H1 (cell line): ENCODE data around the gene CKB. TPM values are rescaled to one million over a fixed set of nuclear protein-coding genes. Genes with fewer than 3 reads are reported as not detected.
A peak's percentile ranks its signal among the peaks of the same experiment; 100 is the strongest.

Experiments
- CTCF ChIA-PET: fragments of 300-600 bp; sonication (Branson Sonifier 250); formaldehyde crosslinking; loops from one replicate; lab custom pipeline; 2021; ENCODE audit not compliant: partially characterized antibody; lab: Charles Lee
- POLR2A ChIA-PET: fragments of 300-600 bp; sonication (Branson Sonifier 250); formaldehyde crosslinking; loops from one replicate; lab custom pipeline; 2021; ENCODE audit warnings: inconsistent platforms; ENCODE audit not compliant: partially characterized antibody; lab: Charles Lee
- DNase-seq, 2 experiments: peaks; one replicate each; pipeline versions ENCODE4 v3.0.0 to v3.0.0-alpha.2; 2010 to 2022; ENCODE audit warnings: low spot score in 2 of 2, low read depth in 1 of 2, mixed read lengths in 1 of 2
- FAIRE-seq: peaks from 2 replicates; lab custom pipeline; 2011; peaks lifted over from hg19 to GRCh38; lab: Jason Lieb, UNC
- H2AFZ ChIP-seq: 2 replicates; pipeline ENCODE4 v1.8.1; 2012; ENCODE audit warnings: low read length, inconsistent platforms
- H2AK5ac ChIP-seq: 2 replicates; pipeline ENCODE4 v1.6.1; 2013; ENCODE audit warnings: low read depth, low read length
- H2BK120ac ChIP-seq: replicated peaks from 2 replicates; pipeline ENCODE3; 2013; ENCODE audit warnings: low read depth, low read length, inconsistent platforms
- H2BK12ac ChIP-seq: 2 replicates; pipeline ENCODE4 v1.6.1; 2013; ENCODE audit warnings: low read depth, low read length
- H2BK15ac ChIP-seq: 2 replicates; pipeline ENCODE4 v1.6.1; 2013; ENCODE audit warnings: low read length
- H2BK20ac ChIP-seq: 2 replicates; pipeline ENCODE4 v1.6.1; 2013; ENCODE audit warnings: low read length
- H2BK5ac ChIP-seq: 2 replicates; pipeline ENCODE4 v1.6.1; 2013; ENCODE audit warnings: low read depth, low read length
- H3K14ac ChIP-seq: 2 replicates; pipeline ENCODE4 v1.6.1; 2013; ENCODE audit warnings: inconsistent platforms; ENCODE audit not compliant: insufficient read length
- H3K18ac ChIP-seq: 2 replicates; pipeline ENCODE4 v1.6.1; 2013; ENCODE audit warnings: low read length; ENCODE audit errors: extremely low read depth
- H3K23ac ChIP-seq: 2 replicates; pipeline ENCODE4 v1.6.1; 2013; ENCODE audit warnings: inconsistent platforms; ENCODE audit not compliant: insufficient read length
- H3K23me2 ChIP-seq: 2 replicates; pipeline ENCODE4 v1.6.1; 2013; ENCODE audit warnings: low read depth, low read length
- H3K27ac ChIP-seq: 2 replicates; pipeline ENCODE4 v1.6.1; 2011; ENCODE audit warnings: low read depth, low read length, inconsistent platforms
- H3K27me3 ChIP-seq, 4 experiments: replicated peaks in 1 of 4; 1 replicate in 1 of 4; 2 replicates in 3 of 4; pipeline versions ENCODE4 v1.6.1 to v1.8.1; 2011 to 2013; ENCODE audit warnings: low read length in 3 of 4, mild to moderate bottlenecking in 3 of 4, inconsistent platforms in 2 of 4, mixed read lengths in 2 of 4, moderate library complexity in 1 of 4; ENCODE audit not compliant: control insufficient read depth in 3 of 4, insufficient read depth in 3 of 4; ENCODE audit errors: extremely low read depth in 1 of 4
- H3K36me3 ChIP-seq, 4 experiments: 2 replicates each; pipeline versions ENCODE4 v1.6.1 to v1.8.1; 2011 to 2013; ENCODE audit warnings: mild to moderate bottlenecking in 4 of 4, low read length in 3 of 4, moderate library complexity in 2 of 4, control low read depth in 1 of 4, inconsistent platforms in 1 of 4; ENCODE audit not compliant: insufficient read depth in 4 of 4, control insufficient read depth in 2 of 4
- H3K4ac ChIP-seq: replicated peaks from 2 replicates; pipeline ENCODE3; 2013; ENCODE audit warnings: low read length, low read depth, mixed read lengths, inconsistent platforms; ENCODE audit not compliant: insufficient read length
- H3K4me1 ChIP-seq, 4 experiments: replicated peaks in 1 of 4; 1 replicate in 1 of 4; 2 replicates in 3 of 4; pipeline versions ENCODE4 v1.6.1 to v1.8.1; 2011 to 2013; ENCODE audit warnings: low read length in 3 of 4, inconsistent platforms in 2 of 4, mixed read lengths in 1 of 4; ENCODE audit not compliant: insufficient read depth in 4 of 4, control insufficient read depth in 3 of 4
- H3K4me2 ChIP-seq, 2 experiments: 2 replicates each; pipeline versions ENCODE4 v1.6.1 to v1.8.1; 2011 to 2013; ENCODE audit warnings: low read depth in 2 of 2, low read length in 2 of 2, control low read depth in 1 of 2, inconsistent platforms in 1 of 2, mild to moderate bottlenecking in 1 of 2; ENCODE audit not compliant: insufficient read depth in 1 of 2
- H3K4me3 ChIP-seq, 4 experiments: fragments of 200-600, 300-600 bp in 1 of 4; sonication (generic), shearing (Covaris generic), sonication (Bioruptor Twin) in 1 of 4; 2 replicates each; pipeline versions ENCODE4 v1.5.1 to v1.8.1; 2011 to 2016; ENCODE audit warnings: low read length in 4 of 4, low read depth in 3 of 4, control low read depth in 2 of 4, inconsistent platforms in 2 of 4, mild to moderate bottlenecking in 2 of 4, mixed read lengths in 1 of 4, moderate library complexity in 1 of 4; ENCODE audit not compliant: insufficient read depth in 2 of 4; ENCODE audit errors: extremely low read depth in 1 of 4
- H3K56ac ChIP-seq: replicated peaks from 2 replicates; pipeline ENCODE3; 2013; ENCODE audit warnings: low read depth, mild to moderate bottlenecking, mixed read lengths, low read length, inconsistent platforms; ENCODE audit not compliant: insufficient read length
- H3K79me1 ChIP-seq: 2 replicates; pipeline ENCODE4 v1.6.1; 2013; ENCODE audit warnings: low read depth, low read length, control low read depth
- H3K79me2 ChIP-seq, 2 experiments: 2 replicates each; pipeline versions ENCODE4 v1.6.1 to v1.8.1; 2012 to 2013; ENCODE audit warnings: low read length in 2 of 2, mild to moderate bottlenecking in 2 of 2, inconsistent platforms in 1 of 2; ENCODE audit not compliant: insufficient read depth in 2 of 2, control insufficient read depth in 1 of 2
- H3K9ac ChIP-seq, 4 experiments: replicated peaks in 1 of 4; 1 replicate in 1 of 4; 2 replicates in 3 of 4; pipeline versions ENCODE4 v1.6.1 to v1.8.1; 2011 to 2013; ENCODE audit warnings: low read depth in 3 of 4, low read length in 3 of 4, control low read depth in 2 of 4, mild to moderate bottlenecking in 2 of 4, moderate library complexity in 2 of 4, inconsistent platforms in 1 of 4; ENCODE audit errors: extremely low read depth in 1 of 4
- H3K9me3 ChIP-seq, 2 experiments: 2 replicates each; pipeline versions ENCODE4 v1.6.1 to v1.8.1; 2012 to 2013; ENCODE audit warnings: mild to moderate bottlenecking in 2 of 2, moderate library complexity in 2 of 2, control low read depth in 1 of 2, inconsistent platforms in 1 of 2, low read depth in 1 of 2, low read length in 1 of 2, mixed read lengths in 1 of 2; ENCODE audit not compliant: insufficient read depth in 2 of 2
- H4K20me1 ChIP-seq, 2 experiments: replicated peaks in 1 of 2; 2 replicates each; pipeline versions ENCODE3 to v1.8.1; 2011 to 2013; ENCODE audit warnings: inconsistent platforms in 2 of 2, low read length in 2 of 2, mild to moderate bottlenecking in 1 of 2; ENCODE audit not compliant: insufficient read depth in 2 of 2, control insufficient read depth in 1 of 2
- H4K5ac ChIP-seq: 2 replicates; pipeline ENCODE4 v1.6.1; 2013; ENCODE audit warnings: low read length, low read depth, mixed read lengths, inconsistent platforms; ENCODE audit not compliant: insufficient read length
- H4K8ac ChIP-seq: 2 replicates; pipeline ENCODE4 v1.8.0; 2013; ENCODE audit warnings: mild to moderate bottlenecking, moderate library complexity, low read length, inconsistent platforms; ENCODE audit not compliant: insufficient read depth; ENCODE audit errors: extremely low read depth
- H4K91ac ChIP-seq: replicated peaks from 2 replicates; pipeline ENCODE3; 2013; ENCODE audit warnings: low read length, mixed read lengths, inconsistent platforms; ENCODE audit not compliant: insufficient read length
- CBX5 ChIP-seq: fragments of 300-800, 300-1000 bp; sonication (generic); IDR thresholded peaks from 2 replicates; pipeline ENCODE4 v1.7.1; 2016; ENCODE audit warnings: antibody characterized with exemption, low read length, low read depth
- CBX8 ChIP-seq: fragments of 300-800, 300-1000 bp; sonication (generic); IDR thresholded peaks from 2 replicates; pipeline ENCODE4 v1.7.1; 2016; ENCODE audit warnings: low read depth, low read length, borderline replicate concordance
- E2F6 ChIP-seq: IDR thresholded peaks from 2 replicates; pipeline ENCODE4 v1.6.1; 2012; ENCODE audit warnings: inconsistent platforms
- FOSL1 ChIP-seq: IDR thresholded peaks from 2 replicates; pipeline ENCODE4 v1.6.1; 2011; ENCODE audit warnings: mild to moderate bottlenecking, low read depth, low read length, moderate library complexity; ENCODE audit not compliant: insufficient read depth
- JUND ChIP-seq: IDR thresholded peaks from 2 replicates; pipeline ENCODE4 v1.6.1; 2011; ENCODE audit warnings: mild to moderate bottlenecking, improper control_type of control experiment, low read length
- KDM1A ChIP-seq: fragments of 200-600, 300-600 bp; sonication (generic); IDR thresholded peaks from 2 replicates; pipeline ENCODE4 v1.7.1; 2016; ENCODE audit warnings: mild to moderate bottlenecking, low read length, borderline replicate concordance
- POLR2A ChIP-seq, 2 experiments: IDR thresholded peaks; 1 replicate in 1 of 2; 2 replicates in 1 of 2; pipeline ENCODE4 v1.6.1; 2011; ENCODE audit warnings: low read depth in 2 of 2, low read length in 2 of 2, mild to moderate bottlenecking in 2 of 2; ENCODE audit errors: control extremely low read depth in 1 of 2
- RBBP5 ChIP-seq: IDR thresholded peaks from 2 replicates; pipeline ENCODE4 v1.7.1; 2012; ENCODE audit warnings: low read depth, mild to moderate bottlenecking, inconsistent platforms, low read length, moderate library complexity, borderline replicate concordance
- RNF2 ChIP-seq: fragments of 200-900, 300-1000 bp; sonication (generic); IDR thresholded peaks from 2 replicates; pipeline ENCODE4 v1.7.1; 2016; ENCODE audit warnings: borderline replicate concordance, low read depth, mild to moderate bottlenecking, antibody characterized with exemption, low read length; ENCODE audit not compliant: poor library complexity, severe bottlenecking; ENCODE audit errors: missing control alignments
- SIX5 ChIP-seq: IDR thresholded peaks from 2 replicates; pipeline ENCODE4 v1.6.1; 2011; ENCODE audit warnings: mild to moderate bottlenecking, low read depth, low read length
- SP1 ChIP-seq: IDR thresholded peaks from 2 replicates; pipeline ENCODE4 v1.6.1; 2011; ENCODE audit warnings: low read depth, low read length
- TBP ChIP-seq: IDR thresholded peaks from 2 replicates; pipeline ENCODE4 v1.6.1; 2011; ENCODE audit warnings: low read depth, low read length, improper control_type of control experiment
- TEAD4 ChIP-seq: IDR thresholded peaks from 2 replicates; pipeline ENCODE4 v1.6.1; 2012; ENCODE audit warnings: low read depth, low read length, inconsistent platforms, mixed read lengths
- YY1 ChIP-seq: IDR thresholded peaks from 2 replicates; pipeline ENCODE4 v1.6.1; 2011; ENCODE audit warnings: low read depth, mild to moderate bottlenecking, low read length
- WGBS, 2 experiments: shearing (Covaris generic) in 1 of 2; methylation state at CpG; one replicate each; pipeline versions ENCODE4 v1.1.6 to v1.1.7; 2013 to 2015; ENCODE audit warnings: low lambda C conversion rate in 2 of 2, mixed read lengths in 2 of 2, inconsistent platforms in 1 of 2, low coverage in 1 of 2, missing lambda C conversion rate in 1 of 2; ENCODE audit not compliant: insufficient replicate concordance in 2 of 2, insufficient coverage in 1 of 2, insufficient read length in 1 of 2; ENCODE audit errors: extremely low coverage in 1 of 2, missing lambda C conversion rate in 1 of 2; 5-methylcytosine and 5-hydroxymethylcytosine counted together
- polyA plus RNA-seq, 7 experiments: library from polyadenylated mRNA; depleted of rRNA in 3 of 7; stranded (reverse) in 5 of 7; unstranded in 2 of 7; fragments of >200 nt in 5 of 7; fragments of 200-250 nt in 2 of 7; gene quantifications; 1 replicate in 5 of 7; 2 replicates in 1 of 7; 4 replicates in 1 of 7; pipeline versions ENCODE4 v1.2.1 to v1.2.3, GENCODE V29; 2011 to 2013; ENCODE audit warnings: missing spikeins in 2 of 7, mixed read lengths in 2 of 7
- total RNA-seq: library from RNA; stranded (reverse); fragmentation: NEBNext Ultra II Directional; extraction: Animal tissue kit (Norgen Biotek cat#: 25700); gene quantifications from 2 replicates; pipeline ENCODE4 v1.2.1, GENCODE V29; 2021

The CKB gene
- total and polyA plus RNA-seq, 2 of the 8 experiments (the other 6 are each of a cell fraction or from before 2014, with no cell fraction given), result 538 to 950 TPM

GRCh38 chr14:103536693-103537092 is 14.1 kb upstream of the CKB start:
- no peak overlapping the region for H2BK15ac ChIP-seq
- H3K18ac ChIP-seq, result no peak overlapping the region
- H3K27ac ChIP-seq, result no peak overlapping the region
- no peak overlapping the region for H3K4me3 ChIP-seq
- H2BK120ac ChIP-seq, result no peak overlapping the region
- no peaks in the 10 kb centered on the region for H3K79me2 ChIP-seq
- 89% methylated on average over 9 of the region's 9 CpGs; no CpG with 5 or more reads in 1 of the 2 experiments for WGBS, 2 experiments
- H3K14ac ChIP-seq, result no peak overlapping the region
- no peaks in the 10 kb centered on the region; a peak in 2 of 7 replicates for H3K27me3 ChIP-seq
- H2BK5ac ChIP-seq, result no peak overlapping the region
- H3K9ac ChIP-seq, result no peak overlapping the region
- H2AFZ ChIP-seq, result no peak overlapping the region
- H4K20me1 ChIP-seq, result peaks cover 8 to 30% of the 10 kb centered on the region in 2 experiments
- H4K8ac ChIP-seq, result peak overlapping the region; percentile 79; the same call in 1 of the 2 replicates
- peaks cover 4% of the 10 kb centered on the region; the same call in 1 of the 2 replicates for H3K79me1 ChIP-seq
- DNase-seq (no peak), FAIRE-seq (no peak)
- H2BK12ac ChIP-seq, result no peak overlapping the region
- H3K23me2 ChIP-seq, result no peaks in the 10 kb centered on the region
- H2AK5ac ChIP-seq, result no peak overlapping the region
- H3K23ac ChIP-seq, result no peak overlapping the region
- peaks cover 0 to 17% (median 1%) of the 10 kb centered on the region in 4 experiments; a peak in 3 of 8 replicates for H3K36me3 ChIP-seq
- H4K91ac ChIP-seq, result no peak overlapping the region
- H2BK20ac ChIP-seq, result no peak overlapping the region
- ChIA-PET CTCF (interaction anchor here (1.4 to 28.8 kb wide), 4 partner anchors 9 to 203 kb away, joined by 3 to 921 read pairs (median 118); partner anchors contain the start of genes CKB and EIF5), POLR2A (interaction anchor here (0.8 to 29.8 kb wide), 6 partner anchors 9 to 25 kb away, joined by 3 to 844 read pairs (median 4); partner anchors contain the start of genes BAG5 and CKB)
- no peak overlapping the region for H3K56ac ChIP-seq
- H3K4ac ChIP-seq, result no peak overlapping the region
- no peak overlapping the region for H4K5ac ChIP-seq
- H3K9me3 ChIP-seq, result no peaks in the 10 kb centered on the region
- H3K4me1 ChIP-seq, result peaks cover 0 to 7% (median 5%) of the 10 kb centered on the region in 4 experiments; a peak in 6 of 7 replicates
- H3K4me2 ChIP-seq, result no peak overlapping the region
- TF ChIP-seq JUND (no peak), RNF2 (no peak), FOSL1 (no peak), CBX5 (no peak), SIX5 (no peak), KDM1A (no peak), TBP (no peak), TEAD4 (no peak), CBX8 (no peak), POLR2A (IDR thresholded peaks at IDR 0.05; ENCODE audit: control extremely low read depth in 1 of 2, low read depth in 2 of 2, low read length in 2 of 2) (no peak), RBBP5 (no peak), E2F6 (no peak), YY1 (no peak), SP1 (no peak)
